ENCODE data around the gene SLC37A1.

SLC37A1 gene

DNA sequence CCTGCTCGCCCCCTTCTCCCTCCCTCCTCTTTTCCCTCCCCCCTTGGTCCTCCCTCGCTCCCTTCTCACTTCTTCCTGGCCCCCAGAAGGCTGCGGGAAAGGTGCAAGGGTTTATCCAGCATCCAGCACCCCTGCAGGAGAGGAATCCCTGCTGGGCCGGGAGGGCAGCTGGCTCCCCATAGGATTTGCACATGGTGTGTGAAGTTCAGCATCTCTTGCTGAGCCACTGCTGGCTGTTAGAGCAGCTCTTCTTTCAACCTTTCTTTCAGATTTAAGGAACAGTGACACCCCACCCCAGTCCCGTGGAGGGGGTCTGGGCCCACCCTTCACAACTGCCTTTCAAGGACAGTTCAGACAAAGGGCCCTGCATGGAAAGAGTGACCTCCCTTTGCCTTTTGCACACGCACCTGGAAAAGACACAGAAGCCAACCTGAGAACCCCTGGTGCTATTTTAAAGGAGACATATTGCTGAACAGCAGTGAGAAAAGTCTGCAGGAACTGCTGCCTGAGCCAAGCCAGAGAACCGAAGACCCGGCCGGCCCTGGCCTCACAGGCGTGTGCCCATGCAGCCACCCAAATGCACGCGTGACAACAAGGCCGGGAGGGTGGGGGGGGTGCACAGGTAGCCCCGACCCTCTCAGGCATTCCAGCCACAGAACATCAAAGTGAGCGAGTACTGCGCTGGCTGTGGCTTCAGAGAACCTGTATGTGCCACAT is 66.6 kb downstream of the SLC37A1 start:
- DNase-seq, result no peak

DNA sequence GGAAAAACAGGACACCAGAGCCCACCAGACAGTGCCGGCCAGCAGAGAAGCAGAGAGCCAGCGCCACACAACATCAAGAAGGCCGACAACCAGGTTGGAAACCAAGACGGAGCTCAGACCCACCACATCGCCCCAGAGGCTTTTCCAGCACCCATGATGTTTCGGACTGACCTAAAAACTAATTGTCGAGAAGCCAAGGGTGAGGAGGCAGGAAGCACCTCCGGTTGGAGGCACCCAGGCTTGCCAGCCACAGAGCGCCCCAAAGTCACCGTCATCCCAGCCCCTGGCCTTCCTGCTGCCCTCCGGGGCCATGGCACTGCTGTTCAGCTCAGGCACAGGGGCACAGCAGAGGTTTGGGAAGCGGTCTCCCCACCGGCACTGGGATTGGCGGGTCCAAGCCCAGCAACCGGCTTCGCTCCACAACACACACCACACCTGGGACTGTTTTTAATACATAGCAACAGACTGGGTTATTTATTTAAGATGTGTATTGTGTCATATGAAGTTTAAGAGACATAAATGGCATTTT is 67.2 kb downstream of the SLC37A1 start:
- DNase-seq, result no peak

- DNase-seq, result no peak
Observed at GRCh38 chr21:42581336-42581992, 67.8 kb downstream of the SLC37A1 start.

DNA sequence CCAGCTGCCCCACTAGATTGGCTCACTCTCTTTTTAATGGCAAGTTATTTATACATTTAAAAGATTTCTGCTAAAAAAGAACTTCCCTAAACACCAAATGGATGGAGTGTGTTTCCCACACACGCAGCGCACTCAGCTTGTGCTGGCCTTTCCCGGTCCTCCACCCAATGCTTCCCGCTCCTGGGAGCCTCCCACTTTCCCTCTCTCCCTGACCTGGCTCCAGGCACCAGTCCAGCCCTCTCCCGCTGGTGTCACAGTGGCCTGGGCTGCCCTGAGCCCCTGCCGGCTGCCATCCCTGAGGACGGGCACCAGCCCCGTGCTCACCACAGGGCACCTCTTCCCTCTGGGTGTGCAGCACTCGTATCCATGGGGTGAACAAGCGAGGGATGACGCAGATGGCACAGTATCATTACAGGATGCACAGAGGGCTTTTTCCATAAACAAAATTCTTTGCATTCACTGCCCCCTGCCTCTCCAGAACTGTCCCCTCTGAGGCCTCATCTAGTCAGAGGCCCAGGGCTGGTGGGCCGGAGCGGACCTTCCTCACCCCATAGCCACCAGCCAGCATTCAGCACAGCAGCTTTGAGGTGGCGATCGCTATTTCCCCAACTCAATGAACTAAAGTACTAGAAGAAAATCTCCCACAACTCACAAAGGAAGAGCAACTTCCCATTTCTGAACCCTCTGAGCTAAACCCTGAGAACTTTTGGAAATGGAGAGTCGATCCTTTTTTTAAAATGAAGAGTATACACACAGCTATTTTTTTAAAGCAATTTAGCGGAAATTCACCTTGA is 68.5 kb downstream of the SLC37A1 start:
- no peak for DNase-seq

GRCh38 chr21:42582787-42583476 is 69.3 kb downstream of the SLC37A1 start:
- DNase-seq, result no peak

DNA sequence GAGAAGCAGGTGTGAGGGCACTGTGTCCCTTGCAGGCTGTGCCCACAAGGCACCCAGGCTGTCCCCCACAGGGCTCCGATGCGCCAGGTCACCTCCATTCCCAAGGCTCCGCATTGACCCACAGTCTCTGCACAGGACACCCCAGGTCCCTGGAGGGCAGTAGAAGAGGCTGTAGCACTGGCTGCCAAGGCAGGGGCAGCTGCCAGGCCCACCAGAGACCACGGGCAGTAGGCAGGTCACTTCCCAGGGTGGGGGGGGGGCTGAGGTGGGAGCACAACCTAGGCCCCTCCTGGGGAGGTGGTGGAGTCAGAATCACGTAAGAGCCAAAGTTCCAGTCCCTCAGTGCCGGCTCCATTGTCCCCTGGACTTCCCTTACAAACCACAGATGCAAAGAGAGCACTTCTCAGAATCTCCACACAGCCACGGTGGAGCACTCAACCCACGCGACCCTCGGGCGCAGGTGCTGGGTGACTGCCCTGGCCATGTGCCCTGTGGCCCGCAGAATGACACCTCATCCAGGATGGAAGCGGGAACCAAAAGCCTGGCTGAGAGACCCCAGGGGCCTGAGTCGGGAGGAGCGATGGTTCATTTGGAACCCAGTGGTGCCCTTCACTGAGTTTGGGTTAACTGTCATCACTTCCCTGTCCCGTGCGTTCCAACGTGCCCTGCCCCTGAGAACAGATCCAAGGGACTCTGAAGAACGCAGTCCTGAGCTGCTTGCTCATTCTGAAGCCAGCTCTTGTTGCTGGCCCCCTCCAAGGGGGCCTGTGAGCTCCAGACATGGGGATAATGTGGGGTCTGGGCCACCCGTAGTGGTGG is 70.0 kb downstream of the SLC37A1 start:
- no peak for DNase-seq

- DNase-seq, result no peak
Observed at GRCh38 chr21:42584296-42584641, 70.6 kb downstream of the SLC37A1 start.

DNA sequence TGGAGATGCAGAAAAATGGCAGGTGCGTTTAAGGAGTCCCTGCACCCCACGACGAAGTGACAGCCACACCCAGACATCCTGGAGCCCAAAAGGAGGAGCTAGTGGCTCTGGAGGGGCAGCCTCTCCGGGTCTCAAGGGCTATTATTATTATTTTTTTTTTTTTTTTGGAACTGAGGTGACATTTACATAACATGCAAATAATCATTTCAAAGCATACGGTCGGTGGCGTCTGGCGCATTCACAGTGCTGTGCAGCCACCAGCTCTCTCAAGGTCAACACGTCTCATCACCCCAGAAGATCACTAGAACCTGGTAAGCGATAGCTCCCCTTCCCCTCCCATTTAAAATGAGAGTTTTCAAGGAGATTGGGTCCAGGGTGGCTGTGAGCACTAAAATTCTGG is 72.2 kb downstream of the SLC37A1 start:
- no peak for DNase-seq

DNA sequence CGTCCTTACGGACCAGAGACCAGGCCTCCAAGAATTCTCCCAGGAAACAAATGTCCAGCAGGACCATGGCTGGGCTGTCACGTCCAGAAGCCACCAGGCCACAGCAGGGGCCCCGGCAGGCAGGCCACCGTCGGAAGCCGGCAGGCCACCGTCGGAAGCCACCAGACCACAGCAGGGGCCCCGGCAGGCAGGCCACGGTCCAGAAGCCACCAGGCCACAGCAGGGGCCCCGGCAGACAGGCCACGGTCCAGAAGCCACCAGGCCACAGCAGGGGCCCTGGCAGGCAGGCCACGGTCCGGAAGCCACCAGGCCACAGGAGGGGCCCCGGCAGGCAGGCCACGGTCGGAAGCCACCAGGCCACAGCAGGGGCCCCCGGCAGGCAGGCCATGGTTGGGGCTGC is 72.8 kb downstream of the SLC37A1 start:
- no peak for DNase-seq

GRCh38 chr21:42587036-42587435 is 73.4 kb downstream of the SLC37A1 start:
- DNase-seq, result no peak

DNA sequence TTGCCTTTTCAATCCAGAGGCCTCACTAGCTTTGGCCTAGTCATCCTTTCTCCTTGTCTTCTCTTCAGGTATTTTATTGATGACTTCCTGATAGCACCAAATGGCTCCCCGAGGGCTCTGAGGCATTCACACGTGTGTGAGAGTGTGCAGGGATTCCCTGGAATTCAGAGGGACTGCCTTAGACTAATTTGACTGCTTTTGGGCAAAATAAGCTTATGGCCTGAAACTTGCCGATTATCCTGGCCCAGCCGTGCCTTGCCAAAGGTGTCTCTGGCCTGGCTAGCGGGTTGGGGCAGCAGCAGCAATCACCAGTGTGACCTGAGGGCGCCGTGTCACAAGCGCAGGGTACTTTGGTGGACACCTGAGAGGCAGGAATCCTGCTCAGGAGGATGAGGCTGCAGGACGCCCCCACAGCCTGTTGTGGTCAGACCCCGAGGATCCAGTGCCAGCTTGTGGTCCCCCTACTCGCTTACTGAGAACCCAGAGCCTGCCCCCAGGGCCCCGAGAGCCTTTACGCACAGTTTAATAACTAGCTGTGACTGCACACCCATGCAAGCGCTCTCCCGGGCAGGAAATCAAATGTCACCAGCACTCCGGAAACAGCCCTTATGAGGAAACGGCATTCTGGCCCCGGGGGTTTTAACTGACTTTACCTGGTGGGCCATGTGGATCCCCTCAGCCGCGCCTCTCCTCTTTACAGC is 76.9 kb downstream of the SLC37A1 start:
- no peak for DNase-seq

GRCh38 chr21:42591170-42591869 is 77.7 kb downstream of the SLC37A1 start:
- no peak for DNase-seq

DNA sequence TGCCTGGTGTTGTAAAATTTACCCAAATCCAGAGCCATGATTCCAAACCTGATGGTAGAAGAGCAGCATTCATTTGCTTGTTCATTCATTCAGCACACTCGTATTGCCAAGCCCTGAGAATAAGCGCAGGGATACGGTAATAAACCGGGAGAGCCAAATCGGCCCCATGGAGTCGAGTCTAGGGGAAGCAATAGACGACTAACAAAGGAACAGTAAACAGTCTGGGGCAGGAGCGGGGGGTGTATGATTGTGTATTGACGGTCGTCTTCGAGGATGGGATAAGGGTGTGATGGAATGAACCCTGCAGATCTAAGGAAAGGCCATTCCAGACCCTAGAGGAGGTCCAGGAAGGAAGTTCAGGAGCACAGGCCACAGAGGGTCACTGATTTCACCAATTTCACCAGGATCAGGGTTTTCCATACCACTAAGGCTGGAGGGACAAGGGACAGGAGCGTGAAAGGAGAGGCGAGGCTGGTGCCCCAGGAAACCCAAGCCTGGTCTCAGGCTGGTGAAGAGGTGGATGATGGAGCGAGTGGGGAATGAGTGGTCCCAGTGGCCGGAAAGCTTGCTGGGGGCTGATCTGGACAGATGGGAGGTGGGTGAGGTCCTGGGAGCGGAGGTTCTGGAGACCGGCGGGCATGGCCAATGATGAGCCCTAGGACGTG is 78.6 kb downstream of the SLC37A1 start:
- DNase-seq, result no peak

DNA sequence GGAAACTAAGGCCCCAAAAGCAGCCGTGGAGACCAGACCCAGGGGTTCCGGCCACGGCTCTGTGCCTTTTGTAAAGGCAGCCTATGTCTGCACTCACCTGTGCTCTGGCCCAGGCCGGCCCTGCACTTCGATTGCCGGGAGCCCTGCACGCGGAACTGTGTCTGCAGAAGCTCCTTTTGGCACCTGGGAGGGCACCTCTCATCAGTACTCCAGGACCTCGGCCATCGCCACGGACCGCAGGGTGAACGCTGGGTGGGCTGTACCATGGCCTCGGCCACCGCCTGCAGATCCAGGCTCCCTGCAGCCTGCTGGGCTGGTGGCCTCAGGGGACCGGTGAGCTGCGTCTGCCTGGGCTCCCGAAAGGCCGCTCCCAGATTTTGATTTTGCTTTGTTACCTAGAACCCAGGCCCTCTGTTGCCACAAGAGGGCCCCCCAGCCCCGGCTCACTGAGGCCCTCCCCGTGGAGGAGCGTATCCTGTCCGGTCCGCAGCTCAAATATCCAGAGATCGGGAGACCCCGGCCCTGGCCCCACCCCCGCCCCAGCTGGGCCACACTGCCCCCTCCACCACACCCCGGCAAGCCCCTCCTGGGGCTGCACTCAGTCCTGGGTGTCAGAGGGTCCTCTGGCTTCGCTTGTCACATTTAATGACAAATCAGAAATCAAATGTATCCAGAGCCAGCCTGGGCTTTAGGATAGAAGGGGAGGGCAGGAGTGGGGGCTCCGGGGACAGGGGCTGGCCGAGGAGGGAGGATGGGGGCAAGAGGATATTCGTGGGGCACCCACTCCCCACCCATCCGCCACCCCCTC is 79.6 kb downstream of the SLC37A1 start:
- DNase-seq, result peak; percentile 65

GRCh38 chr21:42594616-42595282 is 81.1 kb downstream of the SLC37A1 start:
- DNase-seq, result no peak

- no peak for DNase-seq
Observed at GRCh38 chr21:42595283-42596187, 81.9 kb downstream of the SLC37A1 start.

- DNase-seq, result no peak
Observed at GRCh38 chr21:42596657-42597056, 83.0 kb downstream of the SLC37A1 start.

Data from suppressor macrophage treated with lipopolysaccharide for 4 hours (primary cell).